GM21528 (cell line): ENCODE data around the gene LAMP1.
"Not testable (repeated sequence)": the region's sequence is repeated elsewhere in the genome, so short reads cannot be mapped to it uniquely, and the experiment has no call there.

Source experiments
- ATAC-seq: cut with Tn5 transposase; IDR thresholded peaks from one replicate; pipeline ENCODE4 v1.9.1; 2021; ENCODE audit warnings: mild to moderate bottlenecking, moderate library complexity; ENCODE audit not compliant: unreplicated experiment, low FRiP score

LAMP1 gene

GRCh38 chr13:113295776-113296175 lies 1.3 kb upstream of the LAMP1 start:
- ATAC-seq, result no peak

DNA sequence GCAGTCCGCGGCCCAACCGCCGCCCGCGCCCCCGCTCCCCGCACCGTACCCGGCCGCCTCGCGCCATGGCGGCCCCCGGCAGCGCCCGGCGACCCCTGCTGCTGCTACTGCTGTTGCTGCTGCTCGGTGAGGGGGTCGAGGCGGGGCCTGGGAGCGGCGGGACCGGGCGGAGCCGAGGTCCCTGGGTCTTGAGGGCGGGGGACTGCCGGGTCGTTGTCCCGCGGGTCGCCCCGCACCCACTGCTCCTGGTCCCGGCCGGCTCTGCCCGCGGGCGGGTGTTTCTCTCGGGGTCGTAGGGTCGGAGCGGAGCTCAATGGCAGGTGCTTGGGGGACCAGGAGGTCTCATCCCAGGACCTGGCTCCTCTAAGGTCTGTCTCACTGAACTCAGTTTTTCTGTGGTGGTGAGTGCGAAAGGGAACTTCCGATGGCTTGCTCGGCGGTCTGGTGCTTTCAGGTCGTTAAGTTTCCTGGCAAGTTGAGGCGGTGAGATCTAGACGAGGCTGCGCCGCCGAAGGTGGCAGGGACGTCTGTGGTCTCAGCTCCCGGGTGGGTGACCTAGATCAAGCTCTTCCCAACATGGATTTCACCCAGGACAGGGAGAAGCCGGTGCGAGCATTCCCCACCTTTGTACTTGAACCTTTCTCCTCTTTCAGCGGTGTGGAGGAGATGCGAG lies 467 bp downstream of the LAMP1 start:
- ATAC-seq, result peak; percentile 38

- ATAC-seq, result no peak
Observed at GRCh38 chr13:113298043-113298945, 1.3 kb downstream of the LAMP1 start.

- no peak for ATAC-seq
Observed at GRCh38 chr13:113299951-113300350, 2.9 kb downstream of the LAMP1 start.

DNA sequence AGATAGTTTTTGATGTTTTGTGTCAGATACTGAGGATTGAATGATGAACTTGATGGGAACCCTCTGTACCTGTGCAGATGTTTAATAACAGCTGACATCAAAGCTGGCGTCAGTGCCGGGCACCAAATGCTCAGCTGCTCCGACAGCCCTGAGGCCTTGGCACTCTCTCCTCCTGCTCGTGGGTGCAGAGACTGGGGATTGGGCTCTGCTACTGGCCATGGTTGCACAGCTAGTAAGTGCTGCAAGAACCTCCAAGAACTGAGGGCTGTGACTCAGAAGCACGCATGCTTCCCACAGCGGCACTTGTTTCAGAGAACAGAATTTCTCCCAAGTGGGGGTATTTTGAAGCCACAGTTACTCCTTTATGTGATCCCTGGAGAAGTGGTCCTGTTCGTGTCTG lies 5.9 kb downstream of the LAMP1 start:
- ATAC-seq, result no peak

- ATAC-seq, result no peak
Observed at GRCh38 chr13:113304121-113304520, 7.1 kb downstream of the LAMP1 start.

GRCh38 chr13:113305208-113305607 lies 8.2 kb downstream of the LAMP1 start:
- ATAC-seq, result no peak

DNA sequence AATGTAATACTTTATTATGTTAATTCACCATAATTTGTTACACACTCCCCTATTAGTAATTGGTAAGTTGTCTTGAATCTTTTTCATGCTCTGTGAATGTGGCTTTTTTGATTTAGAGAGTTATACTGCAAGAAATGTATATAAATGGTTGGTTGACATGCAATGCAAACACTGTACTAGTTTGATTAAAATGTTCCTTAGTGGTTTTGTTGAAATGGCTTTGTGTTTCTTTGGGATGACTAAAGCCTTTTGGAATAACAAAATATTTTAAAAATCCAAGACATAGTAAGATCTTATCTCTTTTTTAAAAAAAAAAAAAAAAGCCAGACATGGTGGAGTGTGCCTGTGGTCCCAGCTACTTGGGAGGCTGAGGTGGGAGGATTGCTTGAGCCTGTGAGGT lies 10.5 kb downstream of the LAMP1 start:
- ATAC-seq, result no peak

- no peak for ATAC-seq
Observed at GRCh38 chr13:113309473-113309872, 12.4 kb downstream of the LAMP1 start.

GRCh38 chr13:113314112-113314511 lies 17.1 kb downstream of the LAMP1 start:
- not testable (repeated sequence) for ATAC-seq

GRCh38 chr13:113314895-113315470 lies 17.9 kb downstream of the LAMP1 start:
- ATAC-seq, result not testable (repeated sequence)

GRCh38 chr13:113315992-113316391 lies 19.0 kb downstream of the LAMP1 start:
- ATAC-seq, result no peak

GRCh38 chr13:113317031-113317430 lies 20.0 kb downstream of the LAMP1 start:
- ATAC-seq, result no peak

DNA sequence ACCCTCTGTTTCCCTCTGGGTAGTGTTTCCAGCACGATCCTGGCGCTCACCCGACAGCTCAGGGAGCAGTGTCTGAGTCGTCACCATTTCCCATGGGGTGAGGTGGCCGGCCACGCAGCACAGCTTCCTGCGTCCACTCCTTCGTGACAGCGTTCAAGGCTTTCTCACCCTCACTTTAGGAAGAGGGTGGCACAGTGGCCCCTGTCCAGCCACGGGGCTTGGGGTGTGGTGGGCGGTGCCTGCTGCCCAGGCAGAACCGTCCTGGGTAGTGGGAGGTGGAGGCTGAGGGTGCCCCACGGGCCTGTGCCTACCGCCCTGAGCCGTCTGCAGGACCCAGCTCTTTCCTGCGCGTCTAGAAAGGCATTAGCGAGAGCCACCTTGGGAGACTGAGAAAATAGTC lies 21.9 kb downstream of the LAMP1 start:
- ATAC-seq, result no peak

DNA sequence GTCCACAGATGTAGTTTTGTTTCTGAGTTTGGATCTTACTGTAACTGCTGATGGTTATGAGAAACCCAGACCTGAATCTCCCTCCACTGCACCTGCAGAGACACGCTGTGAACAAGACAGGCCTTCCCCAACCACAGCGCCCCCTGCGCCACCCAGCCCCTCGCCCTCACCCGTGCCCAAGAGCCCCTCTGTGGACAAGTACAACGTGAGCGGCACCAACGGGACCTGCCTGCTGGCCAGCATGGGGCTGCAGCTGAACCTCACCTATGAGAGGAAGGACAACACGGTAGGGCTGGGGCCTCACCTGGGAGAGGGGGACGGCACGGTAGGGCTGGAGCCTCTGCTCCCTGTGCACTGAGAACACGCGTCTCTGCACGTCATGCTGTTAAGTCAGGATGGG lies 22.3 kb downstream of the LAMP1 start:
- ATAC-seq, result no peak

DNA sequence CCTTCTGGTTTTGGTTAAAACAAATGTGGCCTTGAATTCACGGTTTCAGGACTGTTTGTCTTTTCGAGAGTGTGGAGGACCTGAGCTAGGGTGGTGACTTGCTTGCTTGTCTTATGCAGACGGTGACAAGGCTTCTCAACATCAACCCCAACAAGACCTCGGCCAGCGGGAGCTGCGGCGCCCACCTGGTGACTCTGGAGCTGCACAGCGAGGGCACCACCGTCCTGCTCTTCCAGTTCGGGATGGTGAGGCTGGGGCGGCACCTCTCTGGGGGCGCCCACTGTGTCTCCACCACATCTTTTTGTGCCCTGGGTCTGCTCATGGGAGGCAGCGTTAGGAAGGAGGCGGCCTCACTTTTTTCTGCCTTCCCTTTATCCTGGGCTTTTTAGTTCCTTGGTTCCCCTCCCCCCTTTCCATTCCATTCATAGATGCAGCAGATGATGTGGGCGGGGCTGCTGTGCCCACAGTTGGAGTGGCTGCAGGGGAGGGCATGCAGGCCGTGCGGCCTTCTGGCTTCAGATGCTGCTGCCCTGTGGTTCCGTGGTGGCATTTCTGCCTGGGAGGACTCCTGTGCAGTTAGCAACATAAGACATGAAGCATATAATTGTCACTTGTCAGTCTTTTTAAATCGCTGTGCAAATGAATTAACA lies 23.3 kb downstream of the LAMP1 start:
- ATAC-seq, result no peak

DNA sequence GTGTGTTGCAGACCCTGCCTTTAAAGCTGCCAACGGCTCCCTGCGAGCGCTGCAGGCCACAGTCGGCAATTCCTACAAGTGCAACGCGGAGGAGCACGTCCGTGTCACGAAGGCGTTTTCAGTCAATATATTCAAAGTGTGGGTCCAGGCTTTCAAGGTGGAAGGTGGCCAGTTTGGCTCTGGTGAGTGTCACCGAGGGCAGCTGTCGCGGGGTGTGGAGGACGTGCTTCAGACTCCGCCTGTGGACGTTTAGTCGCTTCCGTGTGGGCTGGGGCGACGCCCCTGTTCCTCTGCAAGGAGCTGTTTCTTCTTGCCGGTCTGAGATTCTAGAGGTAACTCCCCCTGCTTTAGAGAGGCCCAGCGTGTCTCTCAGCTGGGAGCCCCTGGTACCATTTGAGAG lies 24.5 kb downstream of the LAMP1 start:
- ATAC-seq, result no peak

DNA sequence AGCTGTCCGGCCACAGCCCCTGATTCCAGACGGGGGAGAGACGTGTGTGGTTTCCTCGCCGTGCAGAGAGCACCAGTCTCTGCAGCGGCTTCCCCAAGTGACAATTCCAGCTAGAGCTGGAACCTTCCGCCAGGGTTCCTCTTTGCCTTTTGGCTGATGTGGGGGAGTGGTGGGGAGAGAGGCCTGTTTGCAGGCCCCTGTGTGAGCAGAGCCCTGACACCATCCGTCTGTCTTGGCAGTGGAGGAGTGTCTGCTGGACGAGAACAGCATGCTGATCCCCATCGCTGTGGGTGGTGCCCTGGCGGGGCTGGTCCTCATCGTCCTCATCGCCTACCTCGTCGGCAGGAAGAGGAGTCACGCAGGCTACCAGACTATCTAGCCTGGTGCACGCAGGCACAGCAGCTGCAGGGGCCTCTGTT lies 25.0 kb downstream of the LAMP1 start:
- no peak for ATAC-seq

GRCh38 chr13:113322890-113323651 lies 26.0 kb downstream of the LAMP1 start:
- ATAC-seq, result no peak

GRCh38 chr13:113323869-113324268 lies 26.8 kb downstream of the LAMP1 start:
- ATAC-seq, result no peak
